Loucy (cell line): Measurements from ENCODE around the gene SH3GL1.

Experiments used
- CTCF ChIP-seq: fragments of 200-600 bp; sonication (generic); conservative IDR thresholded peaks from 2 replicates; pipeline ENCODE4 v1.5.1; 2014; ENCODE audit warnings: mild to moderate bottlenecking, antibody characterized with exemption, low read length
- EZH2phosphoT487 ChIP-seq: fragments of 200-600 bp; IDR thresholded peaks from 2 replicates; pipeline ENCODE4 v1.6.1; 2018; ENCODE audit warnings: antibody characterized with exemption, mild to moderate bottlenecking, moderate library complexity, borderline replicate concordance

- TF ChIP-seq CTCF (no peak), EZH2phosphoT487 (no peak)
Observed at GRCh38 chr19:4391701-4392483, 8.5 kb downstream of the SH3GL1 start.
